ENCODE measurements around the gene TFDP2.
"Not testable (repeated sequence)": the region's sequence is repeated elsewhere in the genome, so short reads cannot be mapped to it uniquely, and the experiment has no call there.

- TF ChIP-seq POLR2A (IDR thresholded peaks at IDR 0.05; ENCODE audit: low read depth, low read length); TAF1 (IDR thresholded peaks at IDR 0.05; ENCODE audit: borderline replicate concordance, low read depth, low read length); POLR2AphosphoS5 (IDR thresholded peaks at IDR 0.05; ENCODE audit: low read depth, low read length): not testable (repeated sequence)
These were observed 223.7 kb downstream of the TFDP2 start for GRCh38 chr3:141925677-141926076.
